GM18498 (cell line): ENCODE data around the gene THRAP3.
"Not testable (repeated sequence)": the region's sequence is repeated elsewhere in the genome, so short reads cannot be mapped to it uniquely, and the experiment has no call there.

ENCODE experiments used
- ATAC-seq: cut with Tn5 transposase; IDR thresholded peaks from one replicate; pipeline ENCODE4 v1.9.1; 2021; ENCODE audit warnings: mild to moderate bottlenecking, moderate library complexity; ENCODE audit not compliant: unreplicated experiment

THRAP3 gene

GRCh38 chr1:36204347-36204909, 19.8 kb upstream of the THRAP3 start:
- ATAC-seq, result no peak

- no peak for ATAC-seq
These were observed 17.9 kb upstream of the THRAP3 start for GRCh38 chr1:36206323-36206858.

GRCh38 chr1:36207339-36207738, 16.9 kb upstream of the THRAP3 start:
- no peak for ATAC-seq

- ATAC-seq, result no peak
These were observed 15.1 kb upstream of the THRAP3 start for GRCh38 chr1:36208978-36209703.

- ATAC-seq, result no peak
These were observed 12.9 kb upstream of the THRAP3 start for GRCh38 chr1:36211307-36211706.

GRCh38 chr1:36211841-36212240, 12.4 kb upstream of the THRAP3 start:
- no peak for ATAC-seq

GRCh38 chr1:36212782-36213181, 11.5 kb upstream of the THRAP3 start:
- ATAC-seq, result no peak

GRCh38 chr1:36217670-36218069, 6.6 kb upstream of the THRAP3 start:
- ATAC-seq, result no peak

GRCh38 chr1:36221901-36222300, 2.3 kb upstream of the THRAP3 start:
- ATAC-seq, result not testable (repeated sequence)

GRCh38 chr1:36222481-36223380, 1.5 kb upstream of the THRAP3 start:
- ATAC-seq, result no peak

GRCh38 chr1:36223381-36223995, 755 bp upstream of the THRAP3 start:
- ATAC-seq, result peak; percentile 24

- peak; percentile 55 for ATAC-seq
These were observed 467 bp downstream of the THRAP3 start for GRCh38 chr1:36224537-36225282.

GRCh38 chr1:36225283-36225899, 1.1 kb downstream of the THRAP3 start:
- ATAC-seq, result no peak

- not testable (repeated sequence) for ATAC-seq
These were observed 6.0 kb downstream of the THRAP3 start for GRCh38 chr1:36230279-36230678.

GRCh38 chr1:36231191-36231590, 6.9 kb downstream of the THRAP3 start:
- no peak for ATAC-seq

- no peak for ATAC-seq
These were observed 8.2 kb downstream of the THRAP3 start for GRCh38 chr1:36232212-36233095.

GRCh38 chr1:36236302-36236701, 12.1 kb downstream of the THRAP3 start:
- ATAC-seq, result no peak

- ATAC-seq, result no peak
These were observed 14.2 kb downstream of the THRAP3 start for GRCh38 chr1:36238433-36238832.
